ENCODE data around the gene C10orf90.

The C10orf90 gene

GRCh38 chr10:126536656-126537055 is 133.8 kb downstream of the C10orf90 start:
- no peak for DNase-seq

GRCh38 chr10:126536148-126536547 is 134.3 kb downstream of the C10orf90 start:
- DNase-seq = no peak

- no peak for DNase-seq
Measured at GRCh38 chr10:126533644-126534043, 136.8 kb downstream of the C10orf90 start.

- no peak for DNase-seq
Measured at GRCh38 chr10:126528315-126528835, 142.1 kb downstream of the C10orf90 start.

GRCh38 chr10:126527645-126528314 is 142.7 kb downstream of the C10orf90 start:
- DNase-seq = no peak

GRCh38 chr10:126525326-126525725 is 145.2 kb downstream of the C10orf90 start:
- DNase-seq = no peak

- DNase-seq = no peak
Measured at GRCh38 chr10:126524526-126524925, 146.0 kb downstream of the C10orf90 start.

- no peak for DNase-seq
Measured at GRCh38 chr10:126523071-126523470, 147.4 kb downstream of the C10orf90 start.

- DNase-seq = no peak
Measured at GRCh38 chr10:126521399-126521798, 149.1 kb downstream of the C10orf90 start.

- DNase-seq = no peak
Measured at GRCh38 chr10:126520751-126521317, 149.7 kb downstream of the C10orf90 start.

GRCh38 chr10:126519992-126520391 is 150.5 kb downstream of the C10orf90 start:
- no peak for DNase-seq

- DNase-seq = no peak
Measured at GRCh38 chr10:126519185-126519584, 151.3 kb downstream of the C10orf90 start.

GRCh38 chr10:126518218-126519080 is 152.0 kb downstream of the C10orf90 start:
- DNase-seq = no peak

- DNase-seq = no peak
Measured at GRCh38 chr10:126516515-126516914, 154.0 kb downstream of the C10orf90 start.

GRCh38 chr10:126511917-126512479 is 158.5 kb downstream of the C10orf90 start:
- DNase-seq = no peak

- DNase-seq = no peak
Measured at GRCh38 chr10:126509182-126509581, 161.3 kb downstream of the C10orf90 start.

- DNase-seq = no peak
Measured at GRCh38 chr10:126508535-126509040, 161.9 kb downstream of the C10orf90 start.

- DNase-seq = no peak
Measured at GRCh38 chr10:126504761-126505112, 165.8 kb downstream of the C10orf90 start.

GRCh38 chr10:126504063-126504760 is 166.3 kb downstream of the C10orf90 start:
- DNase-seq = peak in 1 of 2 donors; percentile 3

- no peak for DNase-seq
Measured at GRCh38 chr10:126503392-126504062, 167.0 kb downstream of the C10orf90 start.

GRCh38 chr10:126502441-126502840 is 168.1 kb downstream of the C10orf90 start:
- no peak for DNase-seq

- no peak for DNase-seq
Measured at GRCh38 chr10:126501828-126502227, 168.7 kb downstream of the C10orf90 start.
